IMR-90 (cell line): Measurements from ENCODE around the gene PCSK2. TPM values are rescaled to one million over a fixed set of nuclear protein-coding genes. Genes with fewer than 3 reads are reported as not detected.
A peak's percentile ranks its signal among the peaks of the same experiment; 100 is the strongest.

Source experiments
- ATAC-seq: fragments of 200-7000 bp; cut with Tn5 transposase; 2 replicates; pipeline ENCODE4 v1.9.1; 2020; ENCODE audit warnings: low read depth, mild to moderate bottlenecking, moderate library complexity
- BruUV-seq: library from RNA; stranded (reverse); fragments of 400-500 nt; replicated peaks from 2 replicates; lab custom pipeline; 2021; lab: Mats Ljungman, UMichigan
- CTCF ChIA-PET: fragments of 300-600 bp; formaldehyde crosslinking; extraction: SDS; loops from one replicate; lab custom pipeline; 2021; ENCODE audit warnings: antibody characterized with exemption; lab: Yijun Ruan, JAX
- POLR2A ChIA-PET: fragments of 300-600 bp; sonication (Branson Sonifier 250); formaldehyde crosslinking; loops from one replicate; lab custom pipeline; 2022; ENCODE audit warnings: antibody characterized with exemption; ENCODE audit not compliant: unreplicated experiment; lab: Charles Lee
- DNase-seq: peaks from one replicate; pipeline ENCODE4 v3.0.0; 2013
- H2AFZ ChIP-seq: replicated peaks from 2 replicates; pipeline ENCODE3; 2013; ENCODE audit warnings: low read length, mild to moderate bottlenecking; ENCODE audit not compliant: poor library complexity
- H2AK5ac ChIP-seq: 2 replicates; pipeline ENCODE4 v1.6.1; 2013; ENCODE audit warnings: low read depth, low read length, inconsistent platforms
- H2AK9ac ChIP-seq: replicated peaks from 2 replicates; pipeline ENCODE3; 2013; ENCODE audit warnings: mild to moderate bottlenecking, low read depth, low read length, moderate library complexity; ENCODE audit not compliant: poor library complexity
- H2BK120ac ChIP-seq: 2 replicates; pipeline ENCODE4 v1.6.1; 2013; ENCODE audit warnings: low read depth, low read length, inconsistent platforms
- H2BK15ac ChIP-seq: 3 replicates; pipeline ENCODE4 v1.6.1; 2013; ENCODE audit warnings: low read depth, low read length, inconsistent platforms
- H2BK20ac ChIP-seq: 2 replicates; pipeline ENCODE4 v1.6.1; 2013; ENCODE audit warnings: low read depth, mild to moderate bottlenecking, inconsistent platforms, low read length, moderate library complexity
- H2BK5ac ChIP-seq: 2 replicates; pipeline ENCODE4 v1.6.1; 2013; ENCODE audit warnings: mild to moderate bottlenecking, low read depth, low read length, inconsistent platforms; ENCODE audit not compliant: poor library complexity, severe bottlenecking
- H3K14ac ChIP-seq: replicated peaks from 2 replicates; pipeline ENCODE4 v1.6.1; 2013; ENCODE audit warnings: low read depth, low read length, inconsistent platforms
- H3K18ac ChIP-seq: 2 replicates; pipeline ENCODE4 v1.6.1; 2013; ENCODE audit warnings: low read depth, low read length, control low read depth
- H3K23ac ChIP-seq: 2 replicates; pipeline ENCODE4 v1.6.1; 2013; ENCODE audit warnings: low read depth, low read length, inconsistent platforms
- H3K27ac ChIP-seq: 2 replicates; pipeline ENCODE4 v1.5.1; 2013; ENCODE audit warnings: mild to moderate bottlenecking, control low read depth, low read length; ENCODE audit not compliant: insufficient read depth
- H3K27me3 ChIP-seq: 2 replicates; pipeline ENCODE4 v1.6.1; 2013; ENCODE audit warnings: low read length; ENCODE audit not compliant: control insufficient read depth, insufficient read depth
- H3K36me3 ChIP-seq: 2 replicates; pipeline ENCODE4 v1.6.1; 2013; ENCODE audit warnings: low read length, mixed read lengths; ENCODE audit not compliant: control insufficient read depth, insufficient read depth
- H3K4ac ChIP-seq: 2 replicates; pipeline ENCODE4 v1.6.1; 2013; ENCODE audit warnings: low read depth, low read length, inconsistent platforms
- H3K4me1 ChIP-seq: 2 replicates; pipeline ENCODE4 v1.6.1; 2013; ENCODE audit warnings: low read length, mixed read lengths; ENCODE audit not compliant: control insufficient read depth, insufficient read depth
- H3K4me2 ChIP-seq: 2 replicates; pipeline ENCODE4 v1.6.1; 2013; ENCODE audit warnings: low read depth, mild to moderate bottlenecking, control low read depth, low read length, moderate library complexity
- H3K4me3 ChIP-seq: 2 replicates; pipeline ENCODE4 v1.5.1; 2013; ENCODE audit warnings: low read depth, mild to moderate bottlenecking, control low read depth, low read length, moderate library complexity; ENCODE audit not compliant: insufficient read depth
- H3K56ac ChIP-seq: 2 replicates; pipeline ENCODE4 v1.6.1; 2013; ENCODE audit warnings: low read length, inconsistent platforms; ENCODE audit not compliant: insufficient read depth; ENCODE audit errors: extremely low read depth
- H3K79me1 ChIP-seq, 2 experiments: 2 replicates each; pipeline ENCODE4 v1.6.1; 2013; ENCODE audit warnings: low read length in 2 of 2, inconsistent platforms in 1 of 2, low read depth in 1 of 2
- H3K9ac ChIP-seq: 2 replicates; pipeline ENCODE4 v1.6.1; 2013; ENCODE audit warnings: low read depth, low read length, control low read depth
- H3K9me1 ChIP-seq: 2 replicates; pipeline ENCODE4 v1.6.1; 2013; ENCODE audit warnings: low read length, inconsistent platforms; ENCODE audit not compliant: insufficient read depth
- H3K9me3 ChIP-seq: 2 replicates; pipeline ENCODE4 v1.6.1; 2013; ENCODE audit warnings: low read length; ENCODE audit not compliant: control insufficient read depth, insufficient read depth
- H4K20me1 ChIP-seq: 2 replicates; pipeline ENCODE4 v1.6.1; 2013; ENCODE audit warnings: low read length, inconsistent platforms; ENCODE audit not compliant: insufficient read depth
- H4K5ac ChIP-seq: 2 replicates; pipeline ENCODE4 v1.6.1; 2013; ENCODE audit warnings: mild to moderate bottlenecking, low read depth, low read length, control low read depth
- H4K8ac ChIP-seq, 2 experiments: 2 replicates each; pipeline ENCODE4 v1.6.1; 2013; ENCODE audit warnings: low read depth in 2 of 2, low read length in 2 of 2, control low read depth in 1 of 2, inconsistent platforms in 1 of 2
- H4K91ac ChIP-seq: 2 replicates; pipeline ENCODE4 v1.6.1; 2013; ENCODE audit warnings: low read depth, low read length, inconsistent platforms; ENCODE audit not compliant: insufficient read depth
- RAD21 ChIP-seq: IDR thresholded peaks from 2 replicates; pipeline ENCODE4 v1.6.1; 2012; ENCODE audit warnings: low read length, improper control_type of control experiment
- WGBS, 2 experiments: methylation state at CpG; one replicate each; pipeline versions ENCODE4 v1.1.5 to v1.1.7; 2013; ENCODE audit warnings: missing lambda C conversion rate in 2 of 2; ENCODE audit not compliant: insufficient read length in 1 of 2; ENCODE audit errors: extremely low coverage in 2 of 2; 5-methylcytosine and 5-hydroxymethylcytosine counted together
- dilution Hi-C: fragments of 300-500 bp; cut with HindIII; formaldehyde crosslinking; loops from one replicate; pipeline ENCODE4 v1.14.3; 2018; ENCODE audit warnings: low sequenced_read_pairs; ENCODE audit not compliant: unreplicated experiment
- in situ Hi-C: fragments of 300-500 bp; cut with MboI; formaldehyde crosslinking; loops from 3 replicates; pipeline ENCODE4 v1.14.3; 2019; ENCODE audit warnings: low sequenced_read_pairs, inconsistent platforms, mixed read lengths
- intact Hi-C: fragments of 100-400 bp; cut with micrococcal nuclease; formaldehyde crosslinking; loops from 2 replicates; pipeline ENCODE4 v1.10.0; 2022
- polyA plus RNA-seq, 3 experiments: library from polyadenylated mRNA; depleted of rRNA; stranded (reverse); fragments of >200 nt; gene quantifications; 2 replicates each; pipeline ENCODE4 v1.2.3, GENCODE V29; 2012; ENCODE audit warnings: low replicate concordance in 1 of 3
- total RNA-seq: library from RNA; depleted of rRNA; stranded (reverse); fragments of >200 nt; gene quantifications from 2 replicates; pipeline ENCODE4 v1.2.3, GENCODE V29; 2012
- TF ChIP-seq, protein P1 (sequence below): fragments of 150-350 bp; IDR thresholded peaks from 2 replicates; pipeline ENCODE4 v1.6.1; 2017; ENCODE audit warnings: mild to moderate bottlenecking, antibody characterized with exemption, low read length, low read depth

Gene PCSK2
- total and polyA plus RNA-seq, 2 of the 4 experiments (the other 2 are of a cell fraction) = not detected

GRCh38 chr20:17225851-17226409 is 910 bp upstream of the PCSK2 start:
- Histone ChIP-seq H4K8ac (no peak overlapping the region), H3K14ac (no peak overlapping the region), H3K9ac (no peak overlapping the region), H2BK15ac (no peak overlapping the region), H4K5ac (no peak overlapping the region), H3K9me1 (no peaks in the 10 kb centered on the region), H4K91ac (no peak overlapping the region), H3K9me3 (no peaks in the 10 kb centered on the region), H4K20me1 (no peaks in the 10 kb centered on the region), H2BK20ac (no peak overlapping the region), H3K4me2 (peak overlapping the region; percentile 76), H2AK9ac (peak overlapping the region; percentile 52), H3K4me1 (no peaks in the 10 kb centered on the region; the same call in 1 of the 2 replicates), H3K27ac (no peak overlapping the region), H3K36me3 (no peaks in the 10 kb centered on the region), H3K18ac (no peak overlapping the region), H2BK5ac (no peak overlapping the region), H3K79me1 (no peaks in the 10 kb centered on the region), H2AFZ (peak overlapping the region; percentile 63), H2BK120ac (no peak overlapping the region), H3K4me3 (peak overlapping the region; percentile 4; the same call in 1 of the 2 replicates), H3K4ac (no peak overlapping the region), H3K56ac (no peak overlapping the region), H2AK5ac (no peak overlapping the region), H3K27me3 (peaks cover 18% of the 10 kb centered on the region), H3K23ac (no peak overlapping the region)
- POLR2A ChIA-PET = no interaction called here
- TF ChIP-seq, protein P1, sequence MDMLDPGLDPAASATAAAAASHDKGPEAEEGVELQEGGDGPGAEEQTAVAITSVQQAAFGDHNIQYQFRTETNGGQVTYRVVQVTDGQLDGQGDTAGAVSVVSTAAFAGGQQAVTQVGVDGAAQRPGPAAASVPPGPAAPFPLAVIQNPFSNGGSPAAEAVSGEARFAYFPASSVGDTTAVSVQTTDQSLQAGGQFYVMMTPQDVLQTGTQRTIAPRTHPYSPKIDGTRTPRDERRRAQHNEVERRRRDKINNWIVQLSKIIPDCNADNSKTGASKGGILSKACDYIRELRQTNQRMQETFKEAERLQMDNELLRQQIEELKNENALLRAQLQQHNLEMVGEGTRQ = no peak
- no peak for TF ChIP-seq RAD21
- BruUV-seq = no TSS peak
- in situ Hi-C loops (loop anchor here (25.0 kb wide), 1 partner anchor 414 kb away; no protein-coding TSS in a partner anchor), dilution Hi-C loops (no loop called here), intact Hi-C loops (loop anchor here (2.0 to 10.0 kb wide), 2 partner anchors 205 to 421 kb away; no protein-coding TSS in a partner anchor)
- WGBS, 2 experiments = 1% methylated on average over 16 of the region's 38 CpGs; no CpG with 5 or more reads in 1 of the 2 experiments
- DNase-seq (no peak), ATAC-seq (no peak)
- CTCF ChIA-PET = no interaction called here
